Smooth muscle cell (in vitro differentiated cells): ENCODE measurements around the gene NDUFS6. TPM values are rescaled to one million over a fixed set of nuclear protein-coding genes. Genes with fewer than 3 reads are reported as not detected.

Experiments used
- DNase-seq: peaks from one replicate; lab custom pipeline; 2025; ENCODE audit not compliant: unreplicated experiment; lab: John Stamatoyannopoulos, UW
- H2AFZ ChIP-seq: fragments of 200-600 bp; sonication (generic); 2 replicates; pipeline ENCODE4 v1.6.0; 2016; ENCODE audit warnings: antibody characterized with exemption, low read depth, mild to moderate bottlenecking
- H3F3A ChIP-seq: fragments of 200-600 bp; sonication (generic); 2 replicates; pipeline ENCODE4 v1.6.0; 2017; ENCODE audit warnings: antibody characterized with exemption, low read depth
- H3K27ac ChIP-seq: fragments of 200-600 bp; sonication (generic); 2 replicates; pipeline ENCODE4 v1.5.1; 2016; ENCODE audit warnings: low read depth, mild to moderate bottlenecking
- H3K27me3 ChIP-seq: fragments of 200-600 bp; sonication (generic); 2 replicates; pipeline ENCODE4 v1.6.1; 2016; ENCODE audit warnings: low read depth, mild to moderate bottlenecking
- H3K36me3 ChIP-seq: fragments of 200-600 bp; sonication (generic); 2 replicates; pipeline ENCODE4 v1.5.1; 2016; ENCODE audit warnings: low read depth
- H3K4me1 ChIP-seq: fragments of 200-600 bp; sonication (generic); 2 replicates; pipeline ENCODE4 v1.5.1; 2016; ENCODE audit warnings: low read depth
- H3K4me2 ChIP-seq: fragments of 200-600 bp; sonication (generic); 2 replicates; pipeline ENCODE4 v1.6.0; 2016; ENCODE audit warnings: mild to moderate bottlenecking
- H3K4me3 ChIP-seq: fragments of 200-600 bp; sonication (generic); 2 replicates; pipeline ENCODE4 v1.5.1; 2016; ENCODE audit warnings: mild to moderate bottlenecking
- H3K79me2 ChIP-seq: fragments of 200-600 bp; sonication (generic); 2 replicates; pipeline ENCODE4 v1.6.0; 2016; ENCODE audit warnings: low read depth, mild to moderate bottlenecking
- H3K9ac ChIP-seq: fragments of 200-600 bp; sonication (generic); 2 replicates; pipeline ENCODE4 v1.6.0; 2016; ENCODE audit warnings: low read depth
- H3K9me3 ChIP-seq: fragments of 200-600 bp; sonication (generic); replicated peaks from 2 replicates; pipeline ENCODE4 v1.5.1; 2016; ENCODE audit warnings: low read depth
- H4K20me1 ChIP-seq: fragments of 200-600 bp; sonication (generic); 2 replicates; pipeline ENCODE4 v1.6.0; 2016; ENCODE audit warnings: low read depth
- CTCF ChIP-seq: fragments of 200-600 bp; sonication (generic); IDR thresholded peaks from 2 replicates; pipeline ENCODE4 v1.5.1; 2017; ENCODE audit warnings: borderline replicate concordance, mild to moderate bottlenecking, antibody characterized with exemption; ENCODE audit not compliant: insufficient read depth, poor library complexity, severe bottlenecking
- WGBS: methylation state at CpG from one replicate; pipeline ENCODE4 v1.1.7; 2016; ENCODE audit warnings: low lambda C conversion rate; 5-methylcytosine and 5-hydroxymethylcytosine counted together
- polyA plus RNA-seq: library from polyadenylated mRNA; unstranded; fragments of >200 nt; fragmentation: Nextera tagmentation; extraction: Ambion mirVana; gene quantifications from 2 replicates; pipeline ENCODE4 v1.2.1, GENCODE V29; 2016
- total RNA-seq: library from RNA; depleted of rRNA; stranded (reverse); fragments of >200 nt; gene quantifications from 2 replicates; pipeline ENCODE4 v1.2.3, GENCODE V29; 2014

The NDUFS6 gene
- total and polyA plus RNA-seq, 2 experiments from 2014 or later: 50.8 to 146 TPM

GRCh38 chr5:1806199-1806598 is 5.0 kb downstream of the NDUFS6 start:
- no peaks in the 10 kb centered on the region for H3K9me3 ChIP-seq
- H3K4me3 ChIP-seq: no peak overlapping the region
- peaks cover 31% of the 10 kb centered on the region for H3K79me2 ChIP-seq
- no peaks in the 10 kb centered on the region for H3K36me3 ChIP-seq
- peaks cover 15% of the 10 kb centered on the region for H3K4me1 ChIP-seq
- H3K4me2 ChIP-seq: no peak overlapping the region
- H3K9ac ChIP-seq: no peak overlapping the region
- H3F3A ChIP-seq: no peaks in the 10 kb centered on the region
- DNase-seq: no peak
- H4K20me1 ChIP-seq: no peaks in the 10 kb centered on the region
- H2AFZ ChIP-seq: no peak overlapping the region
- no peak for TF ChIP-seq CTCF
- 95% methylated on average over 15 of the region's 15 CpGs for WGBS
- no peak overlapping the region for H3K27ac ChIP-seq
- H3K27me3 ChIP-seq: no peaks in the 10 kb centered on the region

GRCh38 chr5:1806974-1807373 is 5.8 kb downstream of the NDUFS6 start:
- no peak for TF ChIP-seq CTCF

GRCh38 chr5:1807451-1808185 is 6.4 kb downstream of the NDUFS6 start:
- H3K27me3 ChIP-seq: no peaks in the 10 kb centered on the region
- peaks cover 18% of the 10 kb centered on the region for H3K79me2 ChIP-seq
- peak overlapping the region; percentile 11 for H3K9ac ChIP-seq
- no peaks in the 10 kb centered on the region for H3K9me3 ChIP-seq
- no peaks in the 10 kb centered on the region for H3F3A ChIP-seq
- no peak overlapping the region for H3K4me3 ChIP-seq
- no peak overlapping the region for H3K4me2 ChIP-seq
- no peak for TF ChIP-seq CTCF
- peaks cover 8% of the 10 kb centered on the region for H3K36me3 ChIP-seq
- no peak for DNase-seq
- H3K4me1 ChIP-seq: peaks cover 9% of the 10 kb centered on the region
- H2AFZ ChIP-seq: no peak overlapping the region
- H4K20me1 ChIP-seq: no peaks in the 10 kb centered on the region
- 96% methylated on average over 20 of the region's 20 CpGs for WGBS
- H3K27ac ChIP-seq: peak overlapping the region; percentile 88

More at GRCh38 chr5:1806974-1807373, 5.8 kb downstream of the NDUFS6 start:
- H4K20me1 ChIP-seq: no peaks in the 10 kb centered on the region
- H3K4me1 ChIP-seq: peaks cover 12% of the 10 kb centered on the region
- no peak overlapping the region for H2AFZ ChIP-seq
- no peak for DNase-seq
- H3K9me3 ChIP-seq: no peaks in the 10 kb centered on the region
- peaks cover 7% of the 10 kb centered on the region for H3K36me3 ChIP-seq
- H3K4me3 ChIP-seq: no peak overlapping the region
- no peaks in the 10 kb centered on the region for H3F3A ChIP-seq
- H3K9ac ChIP-seq: no peak overlapping the region
- H3K27me3 ChIP-seq: no peaks in the 10 kb centered on the region
- H3K4me2 ChIP-seq: no peak overlapping the region
- H3K27ac ChIP-seq: no peak overlapping the region
- peaks cover 24% of the 10 kb centered on the region for H3K79me2 ChIP-seq
- 88% methylated on average over 16 of the region's 16 CpGs for WGBS

- H2AFZ ChIP-seq: no peak overlapping the region
- H3K9ac ChIP-seq: peak overlapping the region; percentile 37
- no peaks in the 10 kb centered on the region for H3F3A ChIP-seq
- H4K20me1 ChIP-seq: no peaks in the 10 kb centered on the region
- no peaks in the 10 kb centered on the region for H3K27me3 ChIP-seq
- no peaks in the 10 kb centered on the region for H3K9me3 ChIP-seq
- 42% methylated on average over 3 of the region's 3 CpGs for WGBS
- no peak for TF ChIP-seq CTCF
- H3K4me2 ChIP-seq: no peak overlapping the region
- peaks cover 8% of the 10 kb centered on the region for H3K36me3 ChIP-seq
- no peak for DNase-seq
- peaks cover 9% of the 10 kb centered on the region for H3K4me1 ChIP-seq
- peak overlapping the region; percentile 88 for H3K27ac ChIP-seq
- H3K4me3 ChIP-seq: no peak overlapping the region
- H3K79me2 ChIP-seq: peaks cover 10% of the 10 kb centered on the region
Observed at GRCh38 chr5:1808439-1808838, 7.2 kb downstream of the NDUFS6 start.
